HG03025 (cell line): ENCODE measurements around the gene ADGRG1.

ENCODE experiments used
- ATAC-seq: cut with Tn5 transposase; IDR thresholded peaks from one replicate; pipeline ENCODE4 v1.9.1; 2021; ENCODE audit warnings: mild to moderate bottlenecking, moderate library complexity; ENCODE audit not compliant: unreplicated experiment, low FRiP score

Gene ADGRG1

GRCh38 chr16:57694725-57695679, 66.6 kb downstream of the ADGRG1 start, which contains the start of gene DRC7:
DRC7 (plus strand) TSS chr16:57694806; CDS start chr16:57697950, 3,144 bp downstream.
- ATAC-seq: no peak

DNA sequence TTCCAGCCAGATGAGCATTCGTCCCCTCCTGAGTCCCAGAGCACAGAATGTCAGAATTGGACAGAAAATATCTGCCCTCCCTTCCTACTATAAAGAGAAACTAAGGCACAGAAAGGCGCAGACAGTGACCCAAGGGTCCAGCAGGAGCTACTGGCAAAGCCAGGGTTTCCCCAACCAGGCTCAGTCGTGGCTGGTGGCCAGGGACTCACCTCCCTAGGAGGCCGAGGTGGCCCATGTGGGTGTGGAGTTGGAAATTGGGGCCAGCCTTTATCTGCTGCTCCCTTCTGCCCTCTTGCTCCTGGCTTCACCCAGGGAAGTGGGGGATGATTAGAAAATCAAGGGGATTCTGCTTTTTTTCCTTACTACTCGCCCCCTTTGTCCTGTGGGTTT, 67.2 kb downstream of the ADGRG1 start:
- ATAC-seq: no peak

- ATAC-seq: no peak
Measured at GRCh38 chr16:57696240-57696639, 67.8 kb downstream of the ADGRG1 start.

DNA sequence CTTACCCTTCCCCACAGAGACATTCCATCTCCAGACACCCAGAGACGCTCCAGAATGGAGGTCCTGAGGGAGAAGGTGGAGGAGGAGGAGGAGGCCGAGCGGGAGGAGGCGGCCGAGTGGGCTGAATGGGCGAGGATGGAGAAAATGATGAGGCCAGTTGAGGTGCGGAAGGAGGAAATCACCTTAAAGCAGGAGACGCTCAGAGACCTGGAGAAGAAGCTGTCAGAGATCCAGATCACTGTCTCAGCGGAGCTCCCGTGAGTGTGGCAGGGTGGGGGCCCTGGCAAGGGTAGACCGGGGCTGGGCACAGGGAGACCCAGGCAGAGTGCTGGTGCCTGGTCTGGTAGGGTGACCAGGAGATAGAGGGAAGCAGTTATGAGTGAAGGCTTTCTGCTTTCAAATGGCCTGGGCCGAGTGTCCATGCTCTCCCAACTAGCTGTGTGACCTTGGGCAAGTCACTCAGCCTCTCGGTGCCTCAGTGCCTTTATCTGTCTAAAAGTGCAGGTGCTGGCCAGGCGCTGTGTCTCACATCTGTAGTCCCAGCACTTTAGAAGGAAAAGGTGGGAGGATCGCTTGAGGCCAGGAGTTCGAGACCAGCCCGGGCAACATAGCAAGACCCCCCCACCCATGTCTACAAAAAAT, 69.6 kb downstream of the ADGRG1 start:
- ATAC-seq: no peak

DNA sequence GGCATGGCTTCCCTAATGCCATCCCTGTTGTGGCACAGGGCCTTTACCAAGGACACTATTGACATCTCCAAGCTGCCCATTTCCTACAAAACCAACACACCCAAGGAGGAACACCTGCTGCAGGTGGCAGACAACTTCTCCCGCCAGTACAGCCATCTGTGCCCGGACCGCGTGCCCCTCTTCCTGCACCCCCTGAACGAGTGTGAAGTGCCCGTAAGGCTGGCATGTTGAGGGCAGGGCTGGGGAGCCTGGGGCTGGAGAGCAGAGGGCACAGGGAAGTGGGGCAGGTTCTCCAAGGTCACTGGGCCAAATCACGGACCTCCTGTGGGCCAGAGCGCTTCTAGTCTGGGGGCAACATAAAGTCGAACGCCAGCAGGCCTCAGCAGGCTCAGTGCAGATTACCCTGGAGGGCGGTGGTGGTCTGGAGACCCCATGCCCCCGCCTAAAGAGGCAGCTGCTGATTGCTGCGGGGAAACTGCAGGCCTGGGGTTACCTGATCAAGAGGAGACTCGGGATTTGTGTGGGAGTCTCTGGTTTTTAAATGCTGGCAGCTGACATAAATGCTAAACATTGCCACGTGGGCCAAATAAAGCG, 70.5 kb downstream of the ADGRG1 start:
- ATAC-seq: no peak

- ATAC-seq: no peak
Measured at GRCh38 chr16:57699481-57699880, 71.1 kb downstream of the ADGRG1 start.

- no peak for ATAC-seq
Measured at GRCh38 chr16:57699899-57700298, 71.5 kb downstream of the ADGRG1 start.

GRCh38 chr16:57700781-57701551, 72.5 kb downstream of the ADGRG1 start:
- ATAC-seq: no peak

DNA sequence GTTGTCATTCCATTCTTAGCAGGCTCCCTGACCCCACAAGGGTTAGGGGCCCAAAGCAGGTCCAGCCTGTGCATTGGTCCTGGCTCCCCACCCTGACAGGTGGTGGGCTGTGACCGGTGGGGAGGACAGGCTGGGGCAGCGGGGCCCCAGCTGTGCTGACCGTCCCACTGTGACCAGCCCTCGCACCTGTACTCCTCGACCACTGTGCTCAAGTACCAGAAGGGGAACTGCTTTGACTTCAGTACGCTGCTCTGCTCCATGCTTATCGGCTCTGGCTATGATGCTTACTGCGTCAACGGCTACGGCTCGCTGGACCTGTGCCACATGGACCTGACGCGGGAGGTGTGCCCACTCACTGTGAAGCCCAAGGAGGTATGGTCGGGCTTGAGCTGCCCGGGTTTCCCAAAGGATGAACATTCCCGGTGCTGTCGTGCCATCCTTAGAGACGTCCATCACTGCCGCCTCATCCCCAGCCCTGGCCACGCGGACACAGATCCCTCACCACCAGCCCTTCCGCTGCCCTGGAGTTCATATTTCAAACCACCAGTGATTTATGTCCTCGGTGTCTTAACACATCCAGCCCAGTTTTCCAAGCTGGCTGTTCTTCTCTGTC, 73.4 kb downstream of the ADGRG1 start:
- ATAC-seq: no peak

DNA sequence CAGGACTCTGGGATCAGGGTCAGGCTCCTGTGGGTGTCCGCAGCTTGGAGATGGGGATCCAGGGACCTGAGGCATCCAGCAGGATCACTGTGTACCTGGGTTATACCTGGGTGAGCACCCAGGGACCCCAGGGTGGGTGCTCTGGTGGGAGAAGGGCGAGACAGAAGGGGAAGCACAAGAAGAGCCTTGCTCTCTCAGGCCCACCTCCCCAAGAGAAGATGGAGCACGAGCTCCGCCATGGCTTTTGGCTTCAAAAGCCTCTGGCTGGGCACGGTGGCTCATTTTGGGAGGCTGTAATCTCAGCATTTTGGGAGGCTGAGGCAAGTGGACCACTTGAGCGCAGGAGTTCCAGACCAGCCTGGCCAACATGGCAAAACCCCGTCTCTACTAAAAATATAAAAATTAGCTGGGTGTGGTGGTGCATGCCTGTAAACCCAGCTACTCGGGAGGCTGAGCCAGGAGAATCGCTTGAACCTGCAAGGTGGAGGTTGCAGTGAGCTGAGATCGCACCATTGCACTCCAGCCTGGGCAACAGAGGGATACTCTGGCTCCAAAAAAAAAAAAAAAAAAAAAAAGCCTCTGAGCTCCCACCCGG, 75.1 kb downstream of the ADGRG1 start:
- ATAC-seq: no peak

- ATAC-seq: no peak
Measured at GRCh38 chr16:57704011-57704904, 75.8 kb downstream of the ADGRG1 start.

DNA sequence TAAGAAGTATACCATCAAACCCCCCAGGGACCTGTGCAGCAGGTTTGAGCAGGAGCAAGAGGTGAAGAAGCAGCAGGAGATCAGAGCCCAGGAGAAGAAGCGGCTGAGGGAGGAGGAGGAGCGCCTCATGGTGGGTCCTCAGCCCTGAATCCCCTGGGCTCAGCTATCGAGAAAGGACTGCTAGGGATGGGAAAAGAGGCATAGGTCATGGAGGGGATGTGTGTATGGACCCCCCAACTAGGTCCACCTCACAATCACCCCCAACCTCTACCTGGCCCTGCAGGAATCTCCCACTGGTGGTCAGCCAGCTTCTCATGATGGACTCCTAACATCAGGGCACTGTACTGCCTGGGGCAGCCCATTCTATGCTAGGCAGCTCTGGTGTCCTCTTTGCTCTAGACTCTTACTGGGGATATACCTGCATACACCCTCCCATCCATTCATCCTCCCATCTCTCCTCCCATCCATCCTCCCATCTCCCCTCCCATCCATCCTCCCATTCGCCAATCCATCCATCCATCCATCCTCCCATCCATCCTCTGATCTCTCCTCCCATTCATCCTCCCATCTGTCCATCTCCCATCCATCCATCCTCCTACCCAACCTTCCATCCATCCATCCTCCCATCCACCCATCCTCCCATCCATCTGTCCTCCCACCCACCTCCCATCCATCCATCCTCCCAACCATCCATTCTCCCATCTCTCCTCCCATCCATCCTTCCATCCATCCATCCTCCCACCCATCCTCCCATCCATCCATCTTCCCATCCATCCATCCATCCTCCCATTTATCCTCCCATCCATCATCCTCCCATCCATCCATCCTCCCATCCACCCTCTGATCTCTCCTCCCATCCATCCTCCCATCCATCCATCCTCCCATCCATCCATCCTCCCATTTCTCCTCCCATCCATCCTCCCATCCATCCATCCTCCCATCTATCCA, 76.7 kb downstream of the ADGRG1 start:
- no peak for ATAC-seq

GRCh38 chr16:57706717-57707116, 78.3 kb downstream of the ADGRG1 start:
- no peak for ATAC-seq

- ATAC-seq: no peak
Measured at GRCh38 chr16:57707331-57707730, 78.9 kb downstream of the ADGRG1 start.

DNA sequence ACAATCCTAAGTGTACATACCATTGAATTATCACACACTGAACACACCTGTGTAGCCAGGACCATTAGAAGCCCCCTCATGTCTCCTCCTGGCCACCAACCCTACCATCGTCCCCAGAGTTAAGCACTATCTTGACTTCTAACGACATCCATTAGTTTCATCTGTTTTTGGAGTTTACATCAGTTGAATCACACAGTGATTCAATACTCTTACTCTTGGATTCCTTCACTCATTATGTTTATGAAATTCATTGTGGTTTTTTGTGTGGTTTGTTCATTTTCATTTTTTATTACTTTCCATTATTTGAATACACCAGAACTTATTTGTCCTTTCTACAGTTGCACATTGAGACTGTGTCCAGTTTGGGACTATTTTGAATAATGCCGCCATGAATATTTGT, 79.7 kb downstream of the ADGRG1 start:
- ATAC-seq: no peak

DNA sequence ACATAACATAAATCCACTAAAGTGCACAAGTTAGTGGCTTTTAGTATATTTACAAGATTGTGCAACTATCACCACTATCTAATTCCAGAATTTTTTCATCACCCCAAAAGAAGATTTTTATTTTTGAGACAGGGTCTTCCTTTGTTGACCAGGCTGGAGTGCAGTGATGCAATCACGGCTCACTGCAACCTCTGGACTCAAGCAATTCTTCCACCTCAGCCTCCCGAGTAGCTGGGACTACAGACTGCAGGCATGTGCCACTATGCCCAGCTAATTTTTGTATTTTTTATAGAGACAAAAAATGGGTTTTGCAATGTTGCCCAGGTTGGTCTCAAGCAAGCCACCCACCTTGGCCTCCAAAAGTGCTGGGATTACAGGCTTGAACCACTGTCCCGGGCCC, 81.2 kb downstream of the ADGRG1 start:
- no peak for ATAC-seq

- ATAC-seq: no peak
Measured at GRCh38 chr16:57711346-57711745, 82.9 kb downstream of the ADGRG1 start.

DNA sequence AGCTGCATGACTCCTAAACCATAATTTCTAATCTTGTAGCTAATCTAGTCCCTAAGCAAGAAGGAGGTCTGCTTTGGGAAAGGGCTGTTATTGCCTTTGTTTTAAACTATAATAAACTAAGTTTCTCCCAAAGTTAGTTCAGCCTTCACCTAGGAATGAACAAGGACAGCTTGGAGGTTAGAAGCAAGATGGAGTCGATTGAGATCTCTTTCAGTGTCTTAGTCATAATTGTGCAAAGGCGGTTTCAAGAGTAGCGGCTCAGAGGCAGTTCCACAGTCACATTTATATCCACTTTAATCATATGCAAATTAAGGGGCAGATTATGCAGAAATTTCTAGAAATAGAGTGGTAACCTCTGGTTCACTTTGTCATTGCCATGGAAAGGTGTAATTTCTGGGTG, 83.6 kb downstream of the ADGRG1 start:
- ATAC-seq: no peak
